ENCODE measurements around the gene SOX14. TPM values are rescaled to one million over a fixed set of nuclear protein-coding genes. Genes with fewer than 3 reads are reported as not detected.

Gene SOX14
- total RNA-seq, 5 donors from 2014 or later (not counting 1 experiment from before 2014, with no cell fraction given) = not detected

- DNase-seq (no peak), ATAC-seq (replicated peaks in 1 of 4) (no peak)
- H3K27ac Mint-ChIP-seq = peak overlapping the region in 1 of 2 donors; percentile 31
- WGBS (ENCODE audit: insufficient coverage) = 5% methylated on average over 31 of the region's 53 CpGs
- peaks cover 19 to 54% of the 10 kb centered on the region in 2 experiments for H3K27me3 ChIP-seq (replicated peaks in 1 of 2; ENCODE audit: control insufficient read depth in 2 of 2, extremely low read depth in 1 of 2, insufficient read depth in 2 of 2, low read length in 1 of 2)
- H3K4me1 ChIP-seq (ENCODE audit: control insufficient read depth in 1 of 2, extremely low read depth in 1 of 2, insufficient read depth in 2 of 2, low read length in 2 of 2) = peaks cover 0 to 14% of the 10 kb centered on the region in 2 experiments
- H3K9me3 ChIP-seq = no peaks in the 10 kb centered on the region
- peak overlapping the region in 1 of 2 donors; percentile 12 for H3K4me3 ChIP-seq (ENCODE audit: control insufficient read depth in 1 of 2, extremely low read depth in 1 of 2, low read length in 1 of 2)
- H3K27ac ChIP-seq (ENCODE audit: low read length) = no peak overlapping the region
- H3K4me3 Mint-ChIP-seq = peak overlapping the region in 2 of 3 donors; percentile 45 to 72
- ChIA-PET POLR2A (no interaction called here), CTCF (no interaction called here)
- peaks cover 13 to 20% (median 17%) of the 10 kb centered on the region in 3 donors for H3K4me1 Mint-ChIP-seq
- H3K27me3 Mint-ChIP-seq = peaks cover 58 to 83% of the 10 kb centered on the region in 2 donors
- H3K36me3 Mint-ChIP-seq = no peaks in the 10 kb centered on the region
- no peaks in the 10 kb centered on the region for H3K36me3 ChIP-seq (ENCODE audit: control insufficient read depth in 2 of 2, extremely low read depth in 1 of 2, insufficient read depth in 1 of 2, low read length in 1 of 2)
- H3K9me3 Mint-ChIP-seq = no peaks in the 10 kb centered on the region
Observed at GRCh38 chr3:137771401-137772213, 7.5 kb downstream of the SOX14 start.

DNA sequence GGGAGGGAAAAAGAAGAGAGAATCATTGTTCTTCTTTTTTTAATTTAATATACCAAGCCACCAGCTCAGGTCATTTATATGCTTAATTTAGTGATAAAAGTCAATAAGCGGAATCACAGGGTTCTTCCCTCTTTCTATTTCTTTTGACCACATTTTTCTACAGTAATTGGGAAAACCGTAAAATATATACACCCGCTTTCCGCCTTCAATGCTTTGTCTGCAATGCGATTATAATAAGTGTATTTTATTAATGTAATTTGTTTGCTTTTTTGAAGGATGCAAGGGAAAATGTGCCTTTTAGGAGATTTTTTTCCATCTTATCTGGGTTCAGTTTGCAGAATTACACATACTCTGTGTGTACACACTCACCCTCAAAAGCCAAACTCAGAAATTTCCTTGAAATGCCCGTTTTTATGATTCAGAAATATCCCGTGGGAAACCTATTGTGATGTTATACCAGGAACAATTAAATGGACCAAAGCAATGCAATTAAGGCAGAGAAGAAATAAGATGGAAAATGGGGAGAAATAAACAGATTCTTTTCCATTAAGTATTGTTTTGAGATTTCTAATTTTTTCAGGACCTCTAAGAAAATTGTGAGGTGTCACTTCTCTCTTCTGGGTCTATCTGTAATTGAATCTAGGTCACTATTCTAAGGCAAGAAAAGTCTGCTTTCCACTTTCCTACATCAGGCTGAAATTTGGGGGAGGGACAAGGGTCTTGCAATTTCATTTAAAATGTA is 8.3 kb downstream of the SOX14 start:
- Histone ChIP-seq H3K27ac (ENCODE audit: low read length) (no peak overlapping the region), H3K9me3 (no peaks in the 10 kb centered on the region), H3K27me3 (replicated peaks in 1 of 2; ENCODE audit: control insufficient read depth in 2 of 2, extremely low read depth in 1 of 2, insufficient read depth in 2 of 2, low read length in 1 of 2) (peaks cover 18 to 49% of the 10 kb centered on the region in 2 experiments), H3K4me3 (ENCODE audit: control insufficient read depth in 1 of 2, extremely low read depth in 1 of 2, low read length in 1 of 2) (no peak overlapping the region), H3K4me1 (ENCODE audit: control insufficient read depth in 1 of 2, extremely low read depth in 1 of 2, insufficient read depth in 2 of 2, low read length in 2 of 2) (peaks cover 0 to 14% of the 10 kb centered on the region in 2 experiments), H3K36me3 (ENCODE audit: control insufficient read depth in 2 of 2, extremely low read depth in 1 of 2, insufficient read depth in 1 of 2, low read length in 1 of 2) (no peaks in the 10 kb centered on the region)
- H3K27ac Mint-ChIP-seq = no peak overlapping the region
- H3K9me3 Mint-ChIP-seq = no peaks in the 10 kb centered on the region
- no peak for DNase-seq
- no peaks in the 10 kb centered on the region for H3K36me3 Mint-ChIP-seq
- ATAC-seq (replicated peaks in 1 of 4) = no peak
- ChIA-PET POLR2A (no interaction called here), CTCF (no interaction called here)
- H3K4me1 Mint-ChIP-seq = peaks cover 13 to 20% (median 17%) of the 10 kb centered on the region in 3 donors
- H3K27me3 Mint-ChIP-seq = peaks cover 60 to 79% of the 10 kb centered on the region in 2 donors
- WGBS (ENCODE audit: insufficient coverage) = no CpG with 5 or more reads among the region's 7 CpGs
- peak overlapping the region in 1 of 3 donors; percentile 72 for H3K4me3 Mint-ChIP-seq

- no peak overlapping the region for H3K4me3 ChIP-seq (ENCODE audit: control insufficient read depth in 1 of 2, extremely low read depth in 1 of 2, low read length in 1 of 2)
- Mint-ChIP-seq H3K9me3 (no peaks in the 10 kb centered on the region), H3K4me1 (no peaks in the 10 kb centered on the region), H3K27me3 (peaks cover 29 to 39% of the 10 kb centered on the region in 2 donors), H3K27ac (no peak overlapping the region), H3K36me3 (no peaks in the 10 kb centered on the region), H3K4me3 (no peak overlapping the region)
- ChIA-PET POLR2A (interaction anchor here in 1 of 2 donors (0.6 kb wide), 1 partner anchor 40 kb away, joined by 3 read pairs; no protein-coding TSS in a partner anchor), CTCF (no interaction called here)
- peaks cover 3 to 7% of the 10 kb centered on the region in 2 experiments for H3K27me3 ChIP-seq (replicated peaks in 1 of 2; ENCODE audit: control insufficient read depth in 2 of 2, extremely low read depth in 1 of 2, insufficient read depth in 2 of 2, low read length in 1 of 2)
- H3K36me3 ChIP-seq (ENCODE audit: control insufficient read depth in 2 of 2, extremely low read depth in 1 of 2, insufficient read depth in 1 of 2, low read length in 1 of 2) = no peaks in the 10 kb centered on the region
- DNase-seq = no peak
- H3K4me1 ChIP-seq (ENCODE audit: control insufficient read depth in 1 of 2, extremely low read depth in 1 of 2, insufficient read depth in 2 of 2, low read length in 2 of 2) = no peaks in the 10 kb centered on the region
- no peaks in the 10 kb centered on the region for H3K9me3 ChIP-seq
- WGBS (ENCODE audit: insufficient coverage) = 38% methylated on average over 2 of the region's 2 CpGs
- no peak overlapping the region for H3K27ac ChIP-seq (ENCODE audit: low read length)
- no peak for ATAC-seq (replicated peaks in 1 of 4)
Observed at GRCh38 chr3:137778941-137779340, 14.8 kb downstream of the SOX14 start.

- H3K4me3 Mint-ChIP-seq = no peak overlapping the region
- ATAC-seq (replicated peaks in 1 of 4) = no peak
Observed at GRCh38 chr3:137787529-137787928, 23.4 kb downstream of the SOX14 start.

GRCh38 chr3:137789236-137789635 is 25.1 kb downstream of the SOX14 start:
- Histone ChIP-seq H3K9me3 (no peaks in the 10 kb centered on the region), H3K27ac (ENCODE audit: low read length) (no peak overlapping the region), H3K4me3 (ENCODE audit: control insufficient read depth in 1 of 2, extremely low read depth in 1 of 2, low read length in 1 of 2) (no peak overlapping the region), H3K4me1 (ENCODE audit: control insufficient read depth in 1 of 2, extremely low read depth in 1 of 2, insufficient read depth in 2 of 2, low read length in 2 of 2) (no peaks in the 10 kb centered on the region), H3K27me3 (replicated peaks in 1 of 2; ENCODE audit: control insufficient read depth in 2 of 2, extremely low read depth in 1 of 2, insufficient read depth in 2 of 2, low read length in 1 of 2) (no peaks in the 10 kb centered on the region), H3K36me3 (ENCODE audit: control insufficient read depth in 2 of 2, extremely low read depth in 1 of 2, insufficient read depth in 1 of 2, low read length in 1 of 2) (no peaks in the 10 kb centered on the region)
- no CpG with 5 or more reads among the region's 5 CpGs for WGBS (ENCODE audit: insufficient coverage)
- H3K4me3 Mint-ChIP-seq = no peak overlapping the region
- DNase-seq = no peak
- ChIA-PET CTCF (no interaction called here), POLR2A (no interaction called here)
- ATAC-seq (replicated peaks in 1 of 4) = no peak
- H3K36me3 Mint-ChIP-seq = no peaks in the 10 kb centered on the region
- no peaks in the 10 kb centered on the region for H3K9me3 Mint-ChIP-seq
- H3K27me3 Mint-ChIP-seq = peaks cover 0 to 10% of the 10 kb centered on the region in 2 donors
- no peak overlapping the region for H3K27ac Mint-ChIP-seq
- no peaks in the 10 kb centered on the region for H3K4me1 Mint-ChIP-seq

More at GRCh38 chr3:137787529-137787928, 23.4 kb downstream of the SOX14 start:
- Mint-ChIP-seq H3K9me3 (no peaks in the 10 kb centered on the region), H3K27me3 (peaks cover 0 to 10% of the 10 kb centered on the region in 2 donors), H3K4me1 (no peaks in the 10 kb centered on the region), H3K36me3 (no peaks in the 10 kb centered on the region), H3K27ac (no peak overlapping the region)
- ChIA-PET CTCF (no interaction called here), POLR2A (no interaction called here)
- Histone ChIP-seq H3K27ac (ENCODE audit: low read length) (no peak overlapping the region), H3K36me3 (ENCODE audit: control insufficient read depth in 2 of 2, extremely low read depth in 1 of 2, insufficient read depth in 1 of 2, low read length in 1 of 2) (no peaks in the 10 kb centered on the region), H3K9me3 (no peaks in the 10 kb centered on the region), H3K27me3 (replicated peaks in 1 of 2; ENCODE audit: control insufficient read depth in 2 of 2, extremely low read depth in 1 of 2, insufficient read depth in 2 of 2, low read length in 1 of 2) (no peaks in the 10 kb centered on the region), H3K4me3 (ENCODE audit: control insufficient read depth in 1 of 2, extremely low read depth in 1 of 2, low read length in 1 of 2) (no peak overlapping the region), H3K4me1 (ENCODE audit: control insufficient read depth in 1 of 2, extremely low read depth in 1 of 2, insufficient read depth in 2 of 2, low read length in 2 of 2) (no peaks in the 10 kb centered on the region)
- WGBS (ENCODE audit: insufficient coverage) = 57% methylated on average over 1 of the region's 6 CpGs
- DNase-seq = no peak

DNA sequence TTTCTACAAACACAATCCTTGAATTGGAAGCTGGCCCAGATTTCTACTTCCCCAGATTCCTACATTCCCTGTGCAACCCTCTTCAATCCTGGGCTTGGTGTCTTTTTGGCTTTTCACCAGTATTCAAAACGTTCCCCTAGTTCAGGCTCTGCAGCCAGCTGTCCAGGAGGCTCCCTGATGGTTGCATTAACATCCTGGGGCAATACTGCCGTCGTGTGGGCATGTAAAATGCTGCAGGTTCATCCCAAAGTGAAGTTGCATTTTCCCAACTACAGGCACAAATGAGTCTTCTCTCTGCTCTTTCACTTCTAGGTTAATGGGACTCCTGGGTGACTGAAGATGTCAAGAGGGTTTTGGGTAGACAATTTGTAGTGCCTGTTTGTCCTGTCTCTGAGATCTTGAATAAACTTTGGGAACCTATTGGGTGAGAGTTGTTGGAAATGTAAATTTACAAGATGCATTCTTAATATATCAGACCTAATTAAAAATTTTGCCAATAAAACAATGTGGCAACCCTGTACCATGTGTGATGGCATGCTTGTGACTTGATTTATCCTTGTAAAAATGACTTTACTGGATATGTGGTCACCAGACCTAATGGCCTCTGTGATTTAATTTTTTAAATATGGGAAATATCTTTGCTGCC is 28.6 kb downstream of the SOX14 start:
- H3K27ac Mint-ChIP-seq = no peak overlapping the region
- no peaks in the 10 kb centered on the region for H3K9me3 Mint-ChIP-seq
- H3K9me3 ChIP-seq = no peaks in the 10 kb centered on the region
- DNase-seq = peak in 1 of 35 experiments; percentile 5
- ChIA-PET POLR2A (no interaction called here), CTCF (interaction anchor here in 1 of 2 donors (0.6 kb wide), 1 partner anchor 1975 kb away, joined by 3 read pairs; no protein-coding TSS in a partner anchor)
- no peaks in the 10 kb centered on the region for H3K36me3 Mint-ChIP-seq
- H3K4me1 Mint-ChIP-seq = no peaks in the 10 kb centered on the region
- H3K4me3 ChIP-seq (ENCODE audit: control insufficient read depth in 1 of 2, extremely low read depth in 1 of 2, low read length in 1 of 2) = no peak overlapping the region
- H3K27me3 ChIP-seq (replicated peaks in 1 of 2; ENCODE audit: control insufficient read depth in 2 of 2, extremely low read depth in 1 of 2, insufficient read depth in 2 of 2, low read length in 1 of 2) = no peaks in the 10 kb centered on the region
- H3K4me3 Mint-ChIP-seq = no peak overlapping the region
- no peak overlapping the region for H3K27ac ChIP-seq (ENCODE audit: low read length)
- H3K27me3 Mint-ChIP-seq = peaks cover 5 to 14% of the 10 kb centered on the region in 2 donors
- 5% methylated on average over 3 of the region's 3 CpGs for WGBS (ENCODE audit: insufficient coverage)
- no peaks in the 10 kb centered on the region for H3K36me3 ChIP-seq (ENCODE audit: control insufficient read depth in 2 of 2, extremely low read depth in 1 of 2, insufficient read depth in 1 of 2, low read length in 1 of 2)
- no peak for ATAC-seq (replicated peaks in 1 of 4)
- no peaks in the 10 kb centered on the region for H3K4me1 ChIP-seq (ENCODE audit: control insufficient read depth in 1 of 2, extremely low read depth in 1 of 2, insufficient read depth in 2 of 2, low read length in 2 of 2)
